NCI-H2081 (cell line): Measurements from ENCODE around the gene CTAGE15.
"Not testable (repeated sequence)": the region's sequence is repeated elsewhere in the genome, so short reads cannot be mapped to it uniquely, and the experiment has no call there.

Experiments used
- DNase-seq, 2 experiments: peaks; one replicate each; lab custom pipeline; 2025; lab: John Stamatoyannopoulos, UW

CTAGE15 gene

GRCh38 chr7:143571501-143571900 lies at the start of gene CTAGE15:
TSS of gene CTAGE15 (plus strand) at chr7:143571801. CDS start at chr7:143571818, 17 bp downstream.
- DNase-seq, result not testable (repeated sequence)

GRCh38 chr7:143522309-143522916 lies 49.2 kb upstream of the CTAGE15 start:
- DNase-seq, result not testable (repeated sequence)

GRCh38 chr7:143531169-143531926 lies 40.3 kb upstream of the CTAGE15 start:
- DNase-seq, result not testable (repeated sequence)

- not testable (repeated sequence) for DNase-seq
Observed at GRCh38 chr7:143531932-143532331, 39.7 kb upstream of the CTAGE15 start.

- DNase-seq, result not testable (repeated sequence)
Observed at GRCh38 chr7:143533213-143533839, 38.3 kb upstream of the CTAGE15 start.

- DNase-seq, result not testable (repeated sequence)
Observed at GRCh38 chr7:143536443-143536842, 35.2 kb upstream of the CTAGE15 start.

- not testable (repeated sequence) for DNase-seq
Observed at GRCh38 chr7:143543288-143544038, 28.1 kb upstream of the CTAGE15 start.

- not testable (repeated sequence) for DNase-seq
Observed at GRCh38 chr7:143555968-143556367, 15.6 kb upstream of the CTAGE15 start.

- DNase-seq, result not testable (repeated sequence)
Observed at GRCh38 chr7:143563306-143563705, 8.3 kb upstream of the CTAGE15 start.

- DNase-seq, result not testable (repeated sequence)
Observed at GRCh38 chr7:143566001-143566400, 5.6 kb upstream of the CTAGE15 start.

- not testable (repeated sequence) for DNase-seq
Observed at GRCh38 chr7:143588183-143588582, 16.6 kb downstream of the CTAGE15 start.

- not testable (repeated sequence) for DNase-seq
Observed at GRCh38 chr7:143589897-143590296, 18.3 kb downstream of the CTAGE15 start.

- DNase-seq, result not testable (repeated sequence)
Observed at GRCh38 chr7:143598086-143598485, 26.5 kb downstream of the CTAGE15 start.

GRCh38 chr7:143603549-143603948 lies 31.9 kb downstream of the CTAGE15 start:
- DNase-seq, result not testable (repeated sequence)

GRCh38 chr7:143606088-143606487 lies 34.5 kb downstream of the CTAGE15 start:
- not testable (repeated sequence) for DNase-seq

GRCh38 chr7:143615545-143615944 lies 43.9 kb downstream of the CTAGE15 start:
- DNase-seq, result not testable (repeated sequence)

GRCh38 chr7:143617204-143617603 lies 45.6 kb downstream of the CTAGE15 start:
- DNase-seq, result not testable (repeated sequence)

- DNase-seq, result not testable (repeated sequence)
Observed at GRCh38 chr7:143620058-143620457, 48.5 kb downstream of the CTAGE15 start.

- DNase-seq, result not testable (repeated sequence)
Observed at GRCh38 chr7:143620646-143621045, 49.0 kb downstream of the CTAGE15 start, which contains the start of gene TCAF2. TSS of gene TCAF2 (plus strand) at chr7:143620974.

- DNase-seq, result not testable (repeated sequence)
Observed at GRCh38 chr7:143621175-143621574, 49.6 kb downstream of the CTAGE15 start.

- DNase-seq, result not testable (repeated sequence)
Observed at GRCh38 chr7:143622130-143622529, 50.5 kb downstream of the CTAGE15 start.
